ENCODE data around the gene TIMM50. TPM values are rescaled to one million over a fixed set of nuclear protein-coding genes. Genes with fewer than 3 reads are reported as not detected.

Gene TIMM50
- total and polyA plus RNA-seq, 2 of the 8 experiments (the other 6 are each of a cell fraction or from before 2014, with no cell fraction given), result 155 to 187 TPM

DNA sequence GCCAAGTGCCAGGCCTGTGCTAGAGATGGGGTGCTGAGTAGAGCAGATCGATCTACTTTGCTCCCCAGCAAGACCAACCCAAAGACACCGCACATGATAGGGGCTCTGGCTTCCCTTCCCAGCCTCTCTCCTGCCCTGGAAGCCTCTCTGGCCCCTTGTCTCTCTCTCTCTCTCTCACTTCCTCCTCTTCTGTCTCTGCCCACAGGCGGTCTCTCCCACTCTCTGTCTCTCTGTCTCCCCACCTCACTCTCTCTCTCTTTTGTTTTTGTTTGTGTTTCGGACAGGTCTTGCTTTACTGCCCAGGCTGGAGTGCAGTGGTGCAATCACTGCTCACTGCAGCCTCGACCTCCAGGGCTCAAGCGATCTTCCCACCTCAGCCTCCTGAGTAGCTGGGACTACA lies 35.6 kb downstream of the TIMM50 start:
- CTCF ChIA-PET (ENCODE audit: partially characterized antibody), result interaction anchor here (0.9 to 10.7 kb wide), 5 partner anchors 13 to 104 kb away, joined by 3 to 101 read pairs (median 14); partner anchors contain the start of genes EID2B and PLEKHG2
- peak overlapping the region; percentile 56 to 85 for H3K4me2 ChIP-seq (ENCODE audit: insufficient read depth in 1 of 2, low read depth in 2 of 2, low read length in 2 of 2)
- peaks cover 10% of the 10 kb centered on the region for H3K79me1 ChIP-seq (ENCODE audit: low read depth, low read length)
- no peak overlapping the region for H3K4ac ChIP-seq (replicated peaks; ENCODE audit: insufficient read length, low read depth, low read length)
- H2BK20ac ChIP-seq (ENCODE audit: low read length), result no peak overlapping the region
- H3K4me3 ChIP-seq (ENCODE audit: extremely low read depth in 1 of 4, insufficient read depth in 2 of 4, low read depth in 3 of 4, low read length in 4 of 4), result peak overlapping the region; percentile 76 to 95 (median 90)
- no peak overlapping the region for H4K8ac ChIP-seq (ENCODE audit: extremely low read depth, insufficient read depth, low read length)
- no peak overlapping the region for H3K23ac ChIP-seq (ENCODE audit: insufficient read length)
- H3K4me1 ChIP-seq (replicated peaks in 1 of 4; ENCODE audit: control insufficient read depth in 3 of 4, insufficient read depth in 4 of 4, low read length in 3 of 4), result peaks cover 0 to 11% (median 5%) of the 10 kb centered on the region in 4 experiments; a peak in 6 of 7 replicates
- peak overlapping the region; percentile 54 to 77 (median 66); a peak in 6 of 7 replicates for H3K9ac ChIP-seq (replicated peaks in 1 of 4; ENCODE audit: extremely low read depth in 1 of 4, low read depth in 3 of 4, low read length in 3 of 4)
- H2BK120ac ChIP-seq (replicated peaks; ENCODE audit: low read depth, low read length), result no peak overlapping the region
- H2BK12ac ChIP-seq (ENCODE audit: low read depth, low read length), result no peak overlapping the region
- peaks cover 10% of the 10 kb centered on the region; the same call in 1 of the 2 replicates for H3K23me2 ChIP-seq (ENCODE audit: low read depth, low read length)
- H2AFZ ChIP-seq (ENCODE audit: low read length), result no peak overlapping the region
- H4K20me1 ChIP-seq (replicated peaks in 1 of 2; ENCODE audit: control insufficient read depth in 1 of 2, insufficient read depth in 2 of 2, low read length in 2 of 2), result peaks cover 2 to 3% of the 10 kb centered on the region in 2 experiments
- no peak for FAIRE-seq
- no peak overlapping the region for H4K91ac ChIP-seq (replicated peaks; ENCODE audit: insufficient read length, low read length)
- no peak overlapping the region for H4K5ac ChIP-seq (ENCODE audit: insufficient read length, low read depth, low read length)
- H3K27me3 ChIP-seq (replicated peaks in 1 of 4; ENCODE audit: control insufficient read depth in 3 of 4, extremely low read depth in 1 of 4, insufficient read depth in 3 of 4, low read length in 3 of 4), result peaks cover 0 to 2% (median 0%) of the 10 kb centered on the region in 4 experiments; a peak in 3 of 7 replicates
- no peak for TF ChIP-seq CEBPB (IDR thresholded peaks at IDR 0.05; ENCODE audit: low read depth, low read length)
- no peak for TF ChIP-seq CREB1 (IDR thresholded peaks at IDR 0.05)
- no peak for TF ChIP-seq SIX5 (IDR thresholded peaks at IDR 0.05; ENCODE audit: low read depth, low read length)
- TF ChIP-seq, protein P1, sequence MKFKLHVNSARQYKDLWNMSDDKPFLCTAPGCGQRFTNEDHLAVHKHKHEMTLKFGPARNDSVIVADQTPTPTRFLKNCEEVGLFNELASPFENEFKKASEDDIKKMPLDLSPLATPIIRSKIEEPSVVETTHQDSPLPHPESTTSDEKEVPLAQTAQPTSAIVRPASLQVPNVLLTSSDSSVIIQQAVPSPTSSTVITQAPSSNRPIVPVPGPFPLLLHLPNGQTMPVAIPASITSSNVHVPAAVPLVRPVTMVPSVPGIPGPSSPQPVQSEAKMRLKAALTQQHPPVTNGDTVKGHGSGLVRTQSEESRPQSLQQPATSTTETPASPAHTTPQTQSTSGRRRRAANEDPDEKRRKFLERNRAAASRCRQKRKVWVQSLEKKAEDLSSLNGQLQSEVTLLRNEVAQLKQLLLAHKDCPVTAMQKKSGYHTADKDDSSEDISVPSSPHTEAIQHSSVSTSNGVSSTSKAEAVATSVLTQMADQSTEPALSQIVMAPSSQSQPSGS (IDR thresholded peaks at IDR 0.05; ENCODE audit: low read length), result no peak
- TF ChIP-seq EZH2 (IDR thresholded peaks at IDR 0.05; ENCODE audit: low read depth, low read length, severe bottlenecking), result no peak
- no peak for DNase-seq (ENCODE audit: low read depth in 1 of 2, low spot score in 2 of 2)
- H3K18ac ChIP-seq (ENCODE audit: extremely low read depth, low read length), result no peak overlapping the region; the same call in 1 of the 2 replicates
- 25% methylated on average over 4 of the region's 6 CpGs; no CpG with 5 or more reads in 1 of the 2 experiments for WGBS, 2 experiments (ENCODE audit: extremely low coverage in 1 of 2, insufficient coverage in 1 of 2, insufficient read length in 1 of 2, insufficient replicate concordance in 2 of 2, low coverage in 1 of 2, low lambda C conversion rate in 2 of 2, missing lambda C conversion rate in 1 of 2)
- no peak overlapping the region for H2BK5ac ChIP-seq (ENCODE audit: low read depth, low read length)
- H2BK15ac ChIP-seq (ENCODE audit: low read length), result no peak overlapping the region
- H3K27ac ChIP-seq (ENCODE audit: low read depth, low read length), result peak overlapping the region; percentile 31; the same call in 1 of the 2 replicates
- H3K14ac ChIP-seq (ENCODE audit: insufficient read length), result no peak overlapping the region
- POLR2A ChIA-PET (ENCODE audit: partially characterized antibody), result interaction anchor here (1.0 to 4.2 kb wide), 14 partner anchors 9 to 81 kb away, joined by 3 to 24 read pairs (median 6); partner anchors contain the start of genes EID2, EID2B, RPS16 and SUPT5H
- no peak overlapping the region; the same call in 1 of the 2 replicates for H2AK5ac ChIP-seq (ENCODE audit: low read depth, low read length)
- no peak overlapping the region for H3K56ac ChIP-seq (replicated peaks; ENCODE audit: insufficient read length, low read depth, low read length)
- H3K36me3 ChIP-seq (ENCODE audit: control insufficient read depth in 2 of 4, insufficient read depth in 4 of 4, low read length in 3 of 4), result peaks cover 2 to 9% (median 3%) of the 10 kb centered on the region in 4 experiments; a peak in 3 of 8 replicates
- peaks cover 0 to 7% of the 10 kb centered on the region in 2 experiments; a peak in 3 of 4 replicates for H3K79me2 ChIP-seq (ENCODE audit: control insufficient read depth in 1 of 2, insufficient read depth in 2 of 2, low read length in 2 of 2)
- no peaks in the 10 kb centered on the region for H3K9me3 ChIP-seq (ENCODE audit: insufficient read depth in 2 of 2, low read depth in 1 of 2, low read length in 1 of 2)

Measured in H1 (cell line).